OCI-LY1 (cell line): ENCODE results near the gene TRAF5.

ENCODE experiments used
- CTCF ChIP-seq: fragments of 200-600 bp; sonication (generic), shearing (Covaris generic); IDR thresholded peaks from 2 replicates; pipeline ENCODE4 v1.5.1; 2017; ENCODE audit warnings: mild to moderate bottlenecking, antibody characterized with exemption, low read length, moderate library complexity, mixed read lengths
- EZH2 ChIP-seq: fragments of 200-600 bp; sonication (generic), shearing (Covaris generic); IDR thresholded peaks from 2 replicates; pipeline ENCODE4 v1.8.0; 2017; ENCODE audit warnings: borderline replicate concordance, mixed run types, mild to moderate bottlenecking, antibody characterized with exemption, low read length, moderate library complexity, mixed read lengths

DNA sequence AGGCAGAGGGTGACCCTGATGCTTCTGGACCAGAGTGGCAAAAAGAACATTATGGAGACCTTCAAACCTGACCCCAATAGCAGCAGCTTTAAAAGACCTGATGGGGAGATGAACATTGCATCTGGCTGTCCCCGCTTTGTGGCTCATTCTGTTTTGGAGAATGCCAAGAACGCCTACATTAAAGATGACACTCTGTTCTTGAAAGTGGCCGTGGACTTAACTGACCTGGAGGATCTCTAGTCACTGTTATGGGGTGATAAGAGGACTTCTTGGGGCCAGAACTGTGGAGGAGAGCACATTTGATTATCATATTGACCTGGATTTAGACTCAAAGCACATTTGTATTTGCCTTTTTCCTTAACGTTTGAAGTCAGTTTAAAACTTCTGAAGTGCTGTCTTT, 45.8 kb downstream of the TRAF5 start:
- no peak for TF ChIP-seq EZH2
- no peak for TF ChIP-seq CTCF
